HepG2 (cell line): ENCODE measurements around the gene WNT7A. TPM values are rescaled to one million over a fixed set of nuclear protein-coding genes. Genes with fewer than 3 reads are reported as not detected.

Source experiments
- ATAC-seq: fragments of 200-7000 bp; cut with Tn5 transposase; 3 replicates; pipeline ENCODE4 v1.9.1; 2020; ENCODE audit warnings: mild to moderate bottlenecking, moderate library complexity
- BruUV-seq: library from RNA; stranded (reverse); fragments of 400-500 nt; replicated peaks from 2 replicates; lab custom pipeline; 2021; lab: Mats Ljungman, UMichigan
- CTCF ChIA-PET: fragments of 300-600 bp; formaldehyde crosslinking; extraction: SDS; loops from one replicate; lab custom pipeline; 2021; ENCODE audit warnings: low total read pairs, inconsistent platforms, low intra/inter-chr PET ratio; lab: Yijun Ruan, JAX
- POLR2A ChIA-PET: fragments of 350-600 bp; sonication (Branson Sonifier 250); formaldehyde crosslinking; loops from one replicate; lab custom pipeline; 2020; ENCODE audit warnings: antibody characterized with exemption, inconsistent platforms; lab: Yijun Ruan, JAX
- DNase-seq: peaks from one replicate; pipeline ENCODE4 v3.0.0-alpha.2; 2015; ENCODE audit warnings: low spot score
- FAIRE-seq: peaks from 3 replicates; lab custom pipeline; 2011; peaks lifted over from hg19 to GRCh38; lab: Jason Lieb, UNC
- H2AFZ ChIP-seq: one replicate; pipeline ENCODE4 v1.6.1; 2011; ENCODE audit warnings: low read length, inconsistent platforms
- H3K27ac ChIP-seq: fragments of 300-600 bp; 3 replicates; pipeline ENCODE4 v1.8.0; 2011; ENCODE audit warnings: mixed run types, mild to moderate bottlenecking, mixed read lengths, low read length, inconsistent platforms; ENCODE audit not compliant: insufficient read depth; ENCODE audit errors: extremely low read length
- H3K27me3 ChIP-seq, 2 experiments: fragments of 200-600 bp in 1 of 2; 2 replicates in 1 of 2; 3 replicates in 1 of 2; pipeline versions ENCODE4 v1.6.0 to v1.8.0; 2011; ENCODE audit warnings: low read length in 2 of 2, mild to moderate bottlenecking in 2 of 2, moderate library complexity in 2 of 2, inconsistent platforms in 1 of 2; ENCODE audit not compliant: insufficient read depth in 2 of 2, control insufficient read depth in 1 of 2
- H3K36me3 ChIP-seq, 2 experiments: fragments of 200-600 bp in 1 of 2; replicated peaks in 1 of 2; 2 replicates in 1 of 2; 3 replicates in 1 of 2; pipeline versions ENCODE4 v1.5.1 to v1.8.0; 2011; ENCODE audit warnings: low read length in 2 of 2, inconsistent platforms in 1 of 2; ENCODE audit not compliant: insufficient read depth in 2 of 2, control insufficient read depth in 1 of 2
- H3K4me1 ChIP-seq: 2 replicates; pipeline ENCODE4 v1.5.1; 2012; ENCODE audit warnings: low read length, inconsistent platforms; ENCODE audit not compliant: insufficient read depth
- H3K4me2 ChIP-seq: 2 replicates; pipeline ENCODE4 v1.6.0; 2011; ENCODE audit warnings: low read depth, low read length, inconsistent platforms
- H3K4me3 ChIP-seq, 3 experiments: fragments of 200-600 bp in 1 of 3; sonication (generic), shearing (Covaris generic) in 1 of 3; replicated peaks in 1 of 3; 2 replicates each; pipeline ENCODE4 v1.5.1; 2011 to 2016; ENCODE audit warnings: low read length in 3 of 3, inconsistent platforms in 2 of 3, low read depth in 2 of 3, mild to moderate bottlenecking in 2 of 3, control low read depth in 1 of 3, mixed read lengths in 1 of 3; ENCODE audit not compliant: insufficient read depth in 1 of 3
- H3K79me2 ChIP-seq: one replicate; pipeline ENCODE4 v1.6.1; 2011; ENCODE audit warnings: low read length, inconsistent platforms; ENCODE audit not compliant: insufficient read depth
- H3K9ac ChIP-seq: 2 replicates; pipeline ENCODE4 v1.6.0; 2011; ENCODE audit warnings: mild to moderate bottlenecking, low read depth, low read length, inconsistent platforms; ENCODE audit not compliant: insufficient read depth
- H3K9me3 ChIP-seq: 2 replicates; pipeline ENCODE4 v1.5.1; 2012; ENCODE audit warnings: mild to moderate bottlenecking, low read length
- H4K20me1 ChIP-seq: 2 replicates; pipeline ENCODE4 v1.6.0; 2011; ENCODE audit warnings: inconsistent platforms, mild to moderate bottlenecking, low read length, moderate library complexity; ENCODE audit not compliant: insufficient read depth
- CREBL2 ChIP-seq: sonication (generic); formaldehyde crosslinking; IDR thresholded peaks from 2 replicates; pipeline ENCODE4 v1.8.1; 2023; ENCODE audit warnings: missing genetic modification reagents, mild to moderate bottlenecking, borderline replicate concordance
- HNF4A ChIP-seq: sonication (generic); formaldehyde crosslinking; IDR thresholded peaks from 2 replicates; pipeline ENCODE4 v1.4.0; 2020; ENCODE audit warnings: missing genetic modification reagents
- HOXA5 ChIP-seq: sonication (generic); formaldehyde crosslinking; IDR thresholded peaks from 2 replicates; pipeline ENCODE4 v1.4.0; 2020; ENCODE audit warnings: missing genetic modification reagents
- IKZF1 ChIP-seq: fragments of 450-650 bp; IDR thresholded peaks from 2 replicates; pipeline ENCODE4 v1.7.1; 2016
- MEIS2 ChIP-seq: sonication (generic); formaldehyde crosslinking; IDR thresholded peaks from 2 replicates; pipeline ENCODE4 v1.9.0; 2021; ENCODE audit warnings: mild to moderate bottlenecking, missing genetic modification reagents
- MYC ChIP-seq: sonication (generic); formaldehyde crosslinking; IDR thresholded peaks from 2 replicates; pipeline ENCODE4 v1.9.0; 2021; ENCODE audit warnings: missing genetic modification reagents, borderline replicate concordance
- NCOR1 ChIP-seq: fragments of 200-600 bp; sonication (generic); IDR thresholded peaks from 2 replicates; pipeline ENCODE4 v1.7.0; 2017; ENCODE audit warnings: antibody characterized with exemption, low read length, borderline replicate concordance
- NR3C1 ChIP-seq: sonication (generic); formaldehyde crosslinking; IDR thresholded peaks from 2 replicates; pipeline ENCODE4 v1.4.0; 2020; ENCODE audit warnings: missing genetic modification reagents
- REST ChIP-seq, 2 experiments: IDR thresholded peaks; 2 replicates each; pipeline ENCODE4 v1.6.1; 2011 to 2012; ENCODE audit warnings: low read length in 2 of 2, borderline replicate concordance in 1 of 2, low read depth in 1 of 2, mild to moderate bottlenecking in 1 of 2, moderate library complexity in 1 of 2
- SIX4 ChIP-seq: sonication (generic); formaldehyde crosslinking; IDR thresholded peaks from 2 replicates; pipeline ENCODE4 v1.4.0; 2020; ENCODE audit warnings: missing genetic modification reagents
- ZBTB46 ChIP-seq: sonication (generic); formaldehyde crosslinking; IDR thresholded peaks from 2 replicates; pipeline ENCODE4 v1.4.0; 2020; ENCODE audit warnings: mild to moderate bottlenecking, missing genetic modification reagents, borderline replicate concordance
- ZFP37 ChIP-seq: sonication (generic); formaldehyde crosslinking; IDR thresholded peaks from 2 replicates; pipeline ENCODE4 v1.4.0; 2020; ENCODE audit warnings: missing genetic modification reagents, borderline replicate concordance
- ZNF335 ChIP-seq: sonication (generic); formaldehyde crosslinking; IDR thresholded peaks from 2 replicates; pipeline ENCODE4 v1.4.0; 2020; ENCODE audit warnings: missing genetic modification reagents
- ZNF501 ChIP-seq: sonication (generic); formaldehyde crosslinking; IDR thresholded peaks from 2 replicates; pipeline ENCODE4 v1.5.1; 2020; ENCODE audit warnings: mild to moderate bottlenecking, moderate library complexity, missing genetic modification reagents
- ZNF503 ChIP-seq: sonication (generic); formaldehyde crosslinking; IDR thresholded peaks from 2 replicates; pipeline ENCODE4 v1.4.0; 2020; ENCODE audit warnings: missing genetic modification reagents
- ZNF543 ChIP-seq: sonication (generic); formaldehyde crosslinking; IDR thresholded peaks from 2 replicates; pipeline ENCODE4 v1.4.0; 2020; ENCODE audit warnings: mild to moderate bottlenecking, missing genetic modification reagents
- ZNF768 ChIP-seq: sonication (generic); formaldehyde crosslinking; IDR thresholded peaks from 2 replicates; pipeline ENCODE4 v1.4.0; 2020; ENCODE audit warnings: missing genetic modification reagents
- ZNF878 ChIP-seq: sonication (generic); formaldehyde crosslinking; IDR thresholded peaks from 2 replicates; pipeline ENCODE4 v1.8.1; 2023; ENCODE audit warnings: mild to moderate bottlenecking, missing genetic modification reagents, moderate library complexity
- WGBS: methylation state at CpG from one replicate; pipeline ENCODE4 v1.1.6; 2017; ENCODE audit warnings: low lambda C conversion rate; 5-methylcytosine and 5-hydroxymethylcytosine counted together
- in situ Hi-C: cut with HindIII; loops from 2 replicates; pipeline ENCODE4 v1.10.0; 2017; ENCODE audit warnings: low pct_unique_long_range_greater_than_20kb; ENCODE audit not compliant: extremely low pct_ligation_motif_present
- intact Hi-C: fragments of 100-400 bp; cut with micrococcal nuclease; formaldehyde crosslinking; loops from one replicate; pipeline ENCODE4 v1.10.0; 2022; ENCODE audit not compliant: unreplicated experiment
- polyA plus RNA-seq, 8 experiments: library from polyadenylated mRNA; depleted of rRNA in 3 of 8; stranded (reverse) in 7 of 8; unstranded in 1 of 8; fragments of >200 nt; fragmentation: Illumina TruSeq in 4 of 8; extraction: Trizol in 4 of 8; gene quantifications; 2 replicates each; pipeline versions ENCODE4 v1.2.1 to v1.2.3, GENCODE V29; 2011 to 2016; ENCODE audit warnings: low read depth in 4 of 8, missing spikeins in 1 of 8, mixed read lengths in 1 of 8; ENCODE audit not compliant: insufficient read depth in 1 of 8
- total RNA-seq, 5 experiments: library from RNA; depleted of rRNA; stranded (reverse); fragments of >200 nt; fragmentation: Illumina TruSeq; extraction: Trizol; gene quantifications; 2 replicates each; pipeline ENCODE4 v1.2.3, GENCODE V29; 2016; ENCODE audit warnings: low read depth in 1 of 5

The WNT7A gene
- total and polyA plus RNA-seq, 2 of the 13 experiments (the other 11 are each of a cell fraction or from before 2014, with no cell fraction given), result not detected

- WGBS, result 0% methylated on average over 1 of the region's 4 CpGs
- Histone ChIP-seq H2AFZ (no peak overlapping the region), H3K79me2 (no peaks in the 10 kb centered on the region), H3K4me3 (no peak overlapping the region), H3K4me1 (no peaks in the 10 kb centered on the region), H3K9ac (no peak overlapping the region), H3K27ac (no peak overlapping the region), H3K4me2 (no peak overlapping the region), H3K36me3 (no peaks in the 10 kb centered on the region), H3K9me3 (no peaks in the 10 kb centered on the region), H4K20me1 (peaks cover 3% of the 10 kb centered on the region; the same call in 1 of the 2 replicates), H3K27me3 (peaks cover 1 to 43% of the 10 kb centered on the region in 2 experiments; a peak in 4 of 5 replicates)
- ChIA-PET POLR2A (no interaction called here), CTCF (no interaction called here)
- in situ Hi-C loops, result no loop called here
- peak; percentile 26; the same call in 2 of the 3 replicates for ATAC-seq
- DNase-seq, result no peak
- FAIRE-seq, result no peak
- no TSS peak for BruUV-seq
- intact Hi-C loops, result no loop called here
- TF ChIP-seq MEIS2, result no peak
- TF ChIP-seq HOXA5 (CRISPR knock-in tag), result no peak
- TF ChIP-seq ZNF543 (CRISPR knock-in tag), result no peak
- TF ChIP-seq ZNF503 (CRISPR knock-in tag), result no peak
- TF ChIP-seq MYC (CRISPR knock-in tag), result no peak
- no peak for TF ChIP-seq ZFP37 (CRISPR knock-in tag)
- no peak for TF ChIP-seq SIX4
- TF ChIP-seq ZNF878, result no peak
- TF ChIP-seq HNF4A (CRISPR knock-in tag), result no peak
- no peak for TF ChIP-seq ZBTB46 (CRISPR knock-in tag)
- no peak for TF ChIP-seq CREBL2 (CRISPR knock-in tag)
- no peak for TF ChIP-seq NCOR1
- TF ChIP-seq NR3C1 (CRISPR knock-in tag), result no peak
- TF ChIP-seq ZNF768 (CRISPR knock-in tag), result no peak
- no peak for TF ChIP-seq REST (IDR thresholded peaks at IDR 0.05; ENCODE audit: borderline replicate concordance in 1 of 2, low read depth in 1 of 2, low read length in 2 of 2)
- TF ChIP-seq ZNF501, result no peak
- no peak for TF ChIP-seq ZNF335 (CRISPR knock-in tag)
- TF ChIP-seq IKZF1, result no peak
These were observed 27.2 kb downstream of the WNT7A start for GRCh38 chr3:13852638-13853009.
